HFFc6 (cell line): ENCODE data around the gene MYO1A. TPM values are rescaled to one million over a fixed set of nuclear protein-coding genes. Genes with fewer than 3 reads are reported as not detected.
A peak's percentile ranks its signal among the peaks of the same experiment; 100 is the strongest.

Experiments
- DNase-seq: peaks from one replicate; pipeline ENCODE4 v3.0.0-alpha.2; 2018
- H3K27ac Mint-ChIP-seq: 2 replicates; pipeline ENCODE4 v1.8.0; 2020; ENCODE audit warnings: mild to moderate bottlenecking, mixed read lengths
- H3K27me3 Mint-ChIP-seq: 2 replicates; pipeline ENCODE4 v1.8.0; 2021; ENCODE audit warnings: mild to moderate bottlenecking, moderate library complexity, mixed read lengths; ENCODE audit not compliant: insufficient read depth
- H3K36me3 Mint-ChIP-seq: 2 replicates; pipeline ENCODE4 v1.8.0; 2021; ENCODE audit warnings: low read depth, mixed read lengths
- H3K4me1 Mint-ChIP-seq: 2 replicates; pipeline ENCODE4 v1.8.0; 2020; ENCODE audit warnings: low read depth, mixed read lengths
- H3K4me3 Mint-ChIP-seq: 2 replicates; pipeline ENCODE4 v1.8.0; 2020; ENCODE audit warnings: mild to moderate bottlenecking, moderate library complexity, mixed read lengths
- H3K9me3 Mint-ChIP-seq: 2 replicates; pipeline ENCODE4 v1.8.0; 2020; ENCODE audit warnings: mild to moderate bottlenecking, mixed read lengths
- total RNA-seq, 6 experiments: library from RNA; stranded (reverse); fragmentation: NEBNext Ultra II Directional; extraction: Animal tissue kit (Norgen Biotek cat#: 25700); gene quantifications; 2 replicates in 1 of 6; 3 replicates in 5 of 6; pipeline ENCODE4 v1.2.3, GENCODE V29; 2021
- TF ChIP-seq, protein P1 (sequence below): fragments of 200-600 bp; sonication (generic); IDR thresholded peaks from 2 replicates; pipeline ENCODE4 v1.5.0; 2021; ENCODE audit warnings: antibody characterized with exemption, mild to moderate bottlenecking

MYO1A gene
- total RNA-seq, 6 experiments from 2014 or later: 0.23 TPM; not detected in 5

DNA sequence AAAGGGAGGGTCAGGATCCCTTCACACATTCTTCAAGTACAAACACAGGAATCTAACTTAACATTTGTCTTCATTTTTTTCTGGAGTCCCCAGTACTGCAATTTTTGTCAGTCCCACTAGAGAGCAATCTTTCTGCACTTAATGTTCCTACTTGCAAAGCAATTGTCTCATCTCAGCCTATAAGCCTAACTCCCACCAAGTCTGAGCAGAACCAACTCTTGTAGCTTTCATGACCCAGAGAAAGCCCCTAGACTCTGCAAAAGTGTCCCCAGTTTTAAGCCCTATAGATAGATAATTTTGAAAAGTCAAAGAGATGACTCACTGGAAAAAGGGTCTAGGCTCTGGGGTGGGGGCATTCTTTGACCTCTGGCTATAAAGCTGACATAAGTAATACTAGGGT, 41.8 kb downstream of the MYO1A start:
- Mint-ChIP-seq H3K9me3 (no peaks in the 10 kb centered on the region), H3K27me3 (peaks cover 6% of the 10 kb centered on the region), H3K27ac (no peak overlapping the region), H3K4me3 (no peak overlapping the region), H3K4me1 (peaks cover 46% of the 10 kb centered on the region), H3K36me3 (peaks cover 13% of the 10 kb centered on the region)
- TF ChIP-seq, protein P1, sequence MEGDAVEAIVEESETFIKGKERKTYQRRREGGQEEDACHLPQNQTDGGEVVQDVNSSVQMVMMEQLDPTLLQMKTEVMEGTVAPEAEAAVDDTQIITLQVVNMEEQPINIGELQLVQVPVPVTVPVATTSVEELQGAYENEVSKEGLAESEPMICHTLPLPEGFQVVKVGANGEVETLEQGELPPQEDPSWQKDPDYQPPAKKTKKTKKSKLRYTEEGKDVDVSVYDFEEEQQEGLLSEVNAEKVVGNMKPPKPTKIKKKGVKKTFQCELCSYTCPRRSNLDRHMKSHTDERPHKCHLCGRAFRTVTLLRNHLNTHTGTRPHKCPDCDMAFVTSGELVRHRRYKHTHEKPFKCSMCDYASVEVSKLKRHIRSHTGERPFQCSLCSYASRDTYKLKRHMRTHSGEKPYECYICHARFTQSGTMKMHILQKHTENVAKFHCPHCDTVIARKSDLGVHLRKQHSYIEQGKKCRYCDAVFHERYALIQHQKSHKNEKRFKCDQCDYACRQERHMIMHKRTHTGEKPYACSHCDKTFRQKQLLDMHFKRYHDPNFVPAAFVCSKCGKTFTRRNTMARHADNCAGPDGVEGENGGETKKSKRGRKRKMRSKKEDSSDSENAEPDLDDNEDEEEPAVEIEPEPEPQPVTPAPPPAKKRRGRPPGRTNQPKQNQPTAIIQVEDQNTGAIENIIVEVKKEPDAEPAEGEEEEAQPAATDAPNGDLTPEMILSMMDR: peak; percentile 80
- peak; percentile 71 for DNase-seq

DNA sequence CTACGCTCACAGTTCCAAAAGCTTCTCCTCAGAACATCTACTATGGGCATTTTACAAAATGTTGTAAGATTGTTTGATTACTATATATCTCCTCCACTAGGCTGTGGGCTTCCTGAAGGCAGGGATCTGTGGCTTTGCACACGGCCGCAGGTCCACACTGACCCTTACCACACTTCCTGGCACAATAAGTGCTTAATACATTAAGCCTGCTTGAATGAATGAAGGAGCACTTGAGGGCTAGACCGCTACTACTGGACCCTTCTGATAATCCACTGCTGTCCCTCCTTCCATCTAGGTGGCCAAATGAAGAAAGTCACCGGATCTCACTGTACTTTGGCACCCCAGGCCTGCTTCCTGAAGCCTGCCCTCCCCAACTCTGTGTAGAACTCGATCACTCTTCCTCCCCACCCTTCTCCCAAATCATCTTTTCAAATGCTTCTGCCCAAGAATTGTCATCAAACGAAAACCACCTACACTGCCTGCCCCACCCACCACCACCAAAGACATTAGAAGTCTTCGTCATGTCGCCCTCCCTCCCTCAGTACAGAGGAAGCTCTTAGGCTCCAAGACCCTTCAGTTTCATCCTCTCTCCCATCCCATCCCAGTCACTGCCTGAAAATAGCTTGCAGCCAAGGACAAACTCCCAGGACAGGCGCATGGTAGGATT, 43.0 kb downstream of the MYO1A start:
- H3K27me3 Mint-ChIP-seq: no peaks in the 10 kb centered on the region; the same call in 1 of the 2 replicates
- TF ChIP-seq, protein P1: no peak; the same call in none of the 2 replicates

DNA sequence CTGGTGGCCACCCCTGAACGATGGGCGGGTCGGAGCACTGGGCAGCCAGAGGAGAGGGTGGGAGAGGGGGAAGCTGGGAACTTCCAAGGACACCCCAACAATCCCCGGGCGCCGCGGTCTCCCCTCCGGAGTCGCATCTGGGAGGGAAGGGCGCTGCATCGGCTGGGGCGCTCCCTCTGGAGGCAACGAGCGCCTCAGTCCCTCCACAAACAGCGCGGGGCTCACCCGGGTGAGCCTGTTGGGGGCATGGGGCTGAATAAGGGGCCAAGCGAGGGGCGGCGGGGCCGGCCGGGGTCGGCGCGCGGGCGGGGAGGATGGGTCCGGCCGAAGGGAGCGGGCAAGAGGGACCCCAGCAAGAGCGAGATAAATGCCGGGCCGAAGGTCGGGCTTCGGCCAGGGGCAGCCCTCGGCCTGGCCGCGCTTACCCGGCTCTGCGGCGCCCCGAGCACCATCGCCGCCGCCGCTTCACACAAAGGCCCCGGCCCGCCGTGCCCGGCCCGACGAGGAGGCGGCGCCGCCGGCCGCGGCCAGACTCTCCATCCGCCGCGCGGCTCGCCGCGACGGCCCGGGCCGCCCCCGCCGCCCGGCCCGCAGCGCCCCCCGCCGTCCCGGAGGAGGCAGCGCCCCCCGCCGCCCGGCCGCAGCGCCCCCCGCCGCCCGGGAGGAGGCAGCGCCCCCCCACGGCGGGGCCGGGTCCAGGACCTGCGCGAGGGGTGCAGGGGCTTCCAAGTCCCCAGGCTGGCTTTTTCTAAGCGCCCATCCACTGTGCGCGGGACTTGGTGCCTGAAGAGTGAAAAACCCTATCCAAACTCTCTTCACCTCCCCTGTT, 43.7 kb downstream of the MYO1A start, which contains the start of gene ZBTB39:
TSS of gene ZBTB39 (minus strand) at position 567 of the 829 bp plus-strand sequence. CDS start 1,629 bp downstream, outside the sequence.
- peaks cover 13% of the 10 kb centered on the region for H3K36me3 Mint-ChIP-seq

More for the DNA sequence above, 43.0 kb downstream of the MYO1A start:
- no peak for DNase-seq
- peak overlapping the region; percentile 71 for H3K27ac Mint-ChIP-seq
- H3K36me3 Mint-ChIP-seq: peaks cover 13% of the 10 kb centered on the region
- peaks cover 50% of the 10 kb centered on the region for H3K4me1 Mint-ChIP-seq
- no peaks in the 10 kb centered on the region for H3K9me3 Mint-ChIP-seq
- peak overlapping the region; percentile 85 for H3K4me3 Mint-ChIP-seq

DNA sequence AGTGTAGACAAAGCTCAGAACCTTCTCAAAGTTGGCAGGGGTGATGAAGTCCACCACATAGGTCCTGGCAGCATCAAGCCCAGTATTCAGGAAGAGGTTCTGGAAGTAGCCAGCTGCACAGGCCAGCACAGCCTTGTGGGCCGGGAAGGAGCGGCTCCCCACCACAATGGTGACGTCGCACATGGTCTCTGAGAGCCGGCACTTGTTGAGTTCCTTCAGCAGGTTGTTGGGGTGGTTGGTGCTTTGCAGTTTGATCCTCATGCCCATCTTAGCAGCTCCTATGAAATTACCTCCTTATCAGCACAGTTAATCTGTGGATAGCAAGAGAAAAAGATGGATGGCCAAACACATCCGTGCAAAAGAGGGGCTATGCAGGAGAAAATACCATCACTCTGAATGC, 45.3 kb downstream of the MYO1A start:
- Mint-ChIP-seq H3K27me3 (no peaks in the 10 kb centered on the region), H3K9me3 (no peaks in the 10 kb centered on the region), H3K4me3 (peak overlapping the region; percentile 89; the same call in 1 of the 2 replicates), H3K36me3 (peaks cover 13% of the 10 kb centered on the region), H3K4me1 (peaks cover 66% of the 10 kb centered on the region), H3K27ac (no peak overlapping the region)
- TF ChIP-seq, protein P1: no peak
- no peak for DNase-seq

More for the DNA sequence above, 43.7 kb downstream of the MYO1A start, which contains the start of gene ZBTB39:
- Mint-ChIP-seq H3K27ac (peak within 1 kb of the TSS; percentile 71), H3K9me3 (no peaks in the 10 kb centered on the region), H3K27me3 (no peaks in the 10 kb centered on the region), H3K4me1 (peaks cover 50% of the 10 kb centered on the region), H3K4me3 (peak within 1 kb of the TSS; percentile 89)
- TF ChIP-seq, protein P1: peak; percentile 76
- peak; percentile 13 for DNase-seq

DNA sequence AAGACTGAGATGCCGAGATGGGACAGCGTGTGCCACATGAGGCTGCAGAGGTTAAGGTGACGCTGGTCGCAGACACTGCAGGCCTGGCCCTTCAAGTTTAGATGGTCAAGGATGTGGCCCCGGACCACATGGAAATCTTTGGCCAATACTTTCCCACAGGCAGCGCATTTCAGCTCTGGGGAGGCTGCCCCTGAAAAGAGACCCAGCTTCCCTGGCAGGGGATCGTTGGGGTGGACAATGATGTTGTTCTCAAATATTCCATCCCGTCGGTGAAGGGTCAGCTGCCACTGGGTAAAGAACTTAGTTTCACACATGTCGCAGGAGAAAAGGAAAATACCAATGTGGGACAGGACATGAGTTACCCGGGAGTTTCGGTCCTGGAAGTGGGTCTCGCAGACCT, 46.5 kb downstream of the MYO1A start:
- no peak overlapping the region for H3K4me3 Mint-ChIP-seq
- H3K27ac Mint-ChIP-seq: no peak overlapping the region
- no peak for DNase-seq
- H3K9me3 Mint-ChIP-seq: no peaks in the 10 kb centered on the region
- H3K36me3 Mint-ChIP-seq: peaks cover 15% of the 10 kb centered on the region
- TF ChIP-seq, protein P1: no peak
- H3K27me3 Mint-ChIP-seq: peaks cover 2% of the 10 kb centered on the region; the same call in 1 of the 2 replicates
- peaks cover 66% of the 10 kb centered on the region for H3K4me1 Mint-ChIP-seq
